ENCODE measurements around the gene ZCCHC12.
"Not testable (repeated sequence)": the region's sequence is repeated elsewhere in the genome, so short reads cannot be mapped to it uniquely, and the experiment has no call there.

Gene ZCCHC12

GRCh38 chrX:118823263-118824172 is at the start of gene ZCCHC12:
TSS of gene ZCCHC12 (plus strand) at chrX:118823824. CDS start at chrX:118825245, 1,421 bp downstream.
- DNase-seq (ENCODE audit: insufficient read length, low spot score) (peak; percentile 18), FAIRE-seq (no peak)
- TF ChIP-seq POLR2A (IDR thresholded peaks at IDR 0.05; ENCODE audit: low read depth, low read length), result no peak

GRCh38 chrX:118779581-118779980 is 44.0 kb upstream of the ZCCHC12 start:
- DNase-seq (ENCODE audit: insufficient read length, low spot score) (no peak), FAIRE-seq (no peak)
- TF ChIP-seq POLR2A (IDR thresholded peaks at IDR 0.05; ENCODE audit: low read depth, low read length), result no peak

- no peak for DNase-seq (ENCODE audit: insufficient read length, low spot score)
- FAIRE-seq, result no peak
Observed at GRCh38 chrX:118780509-118780908, 43.1 kb upstream of the ZCCHC12 start.

GRCh38 chrX:118780911-118781310 is 42.7 kb upstream of the ZCCHC12 start:
- no peak for FAIRE-seq
- no peak for DNase-seq (ENCODE audit: insufficient read length, low spot score)
- TF ChIP-seq POLR2A (IDR thresholded peaks at IDR 0.05; ENCODE audit: low read depth, low read length), result no peak

More at GRCh38 chrX:118780509-118780908, 43.1 kb upstream of the ZCCHC12 start:
- no peak for TF ChIP-seq POLR2A (IDR thresholded peaks at IDR 0.05; ENCODE audit: low read depth, low read length)

GRCh38 chrX:118795528-118796280 is 27.9 kb upstream of the ZCCHC12 start:
- TF ChIP-seq POLR2A (IDR thresholded peaks at IDR 0.05; ENCODE audit: low read depth, low read length), result no peak
- FAIRE-seq (no peak), DNase-seq (ENCODE audit: insufficient read length, low spot score) (no peak)

GRCh38 chrX:118802857-118803256 is 20.8 kb upstream of the ZCCHC12 start:
- FAIRE-seq (no peak), DNase-seq (ENCODE audit: insufficient read length, low spot score) (no peak)
- no peak for TF ChIP-seq POLR2A (IDR thresholded peaks at IDR 0.05; ENCODE audit: low read depth, low read length)

GRCh38 chrX:118807151-118808017 is 16.2 kb upstream of the ZCCHC12 start:
- DNase-seq (ENCODE audit: insufficient read length, low spot score) (no peak), FAIRE-seq (peak; percentile 68)
- no peak for TF ChIP-seq POLR2A (IDR thresholded peaks at IDR 0.05; ENCODE audit: low read depth, low read length)

GRCh38 chrX:118817257-118817656 is 6.4 kb upstream of the ZCCHC12 start:
- not testable (repeated sequence) for DNase-seq (ENCODE audit: insufficient read length, low spot score); FAIRE-seq

- TF ChIP-seq POLR2A (IDR thresholded peaks at IDR 0.05; ENCODE audit: low read depth, low read length), result no peak
- DNase-seq (ENCODE audit: insufficient read length, low spot score) (no peak), FAIRE-seq (no peak)
Observed at GRCh38 chrX:118824173-118824730, 628 bp downstream of the ZCCHC12 start.

GRCh38 chrX:118825227-118825626 is 1.6 kb downstream of the ZCCHC12 start:
- FAIRE-seq (no peak), DNase-seq (ENCODE audit: insufficient read length, low spot score) (no peak)
- no peak for TF ChIP-seq POLR2A (IDR thresholded peaks at IDR 0.05; ENCODE audit: low read depth, low read length)

- TF ChIP-seq POLR2A (IDR thresholded peaks at IDR 0.05; ENCODE audit: low read depth, low read length), result 0 out of 2 replicates have a peak, but pooled peaks have one; percentile 17
- DNase-seq (ENCODE audit: insufficient read length, low spot score) (peak; percentile 59), FAIRE-seq (no peak)
Observed at GRCh38 chrX:118839334-118839958, 15.8 kb downstream of the ZCCHC12 start.

GRCh38 chrX:118847676-118848075 is 24.1 kb downstream of the ZCCHC12 start:
- no peak for TF ChIP-seq POLR2A (IDR thresholded peaks at IDR 0.05; ENCODE audit: low read depth, low read length)
- FAIRE-seq, result no peak
- peak; percentile 35 for DNase-seq (ENCODE audit: insufficient read length, low spot score)

GRCh38 chrX:118853596-118853995 is 30.0 kb downstream of the ZCCHC12 start:
- TF ChIP-seq POLR2A (IDR thresholded peaks at IDR 0.05; ENCODE audit: low read depth, low read length), result no peak
- no peak for DNase-seq (ENCODE audit: insufficient read length, low spot score)
- FAIRE-seq, result no peak

Measured in H54 (cell line).